PC-3 (cell line): ENCODE results near the gene VSIG1. TPM values are rescaled to one million over a fixed set of nuclear protein-coding genes. Genes with fewer than 3 reads are reported as not detected.

ENCODE experiments used
- ATAC-seq: fragments of 200-7000 bp; cut with Tn5 transposase; 2 replicates; pipeline ENCODE4 v1.9.1; 2020; ENCODE audit warnings: mild to moderate bottlenecking, moderate library complexity
- BruUV-seq: library from RNA; stranded (reverse); fragments of 400-500 nt; replicated peaks from 2 replicates; lab custom pipeline; 2021; lab: Mats Ljungman, UMichigan
- CTCF ChIA-PET: fragments of 300-600 bp; sonication (Branson Sonifier 250); formaldehyde crosslinking; loops from one replicate; lab custom pipeline; 2022; ENCODE audit warnings: antibody characterized with exemption; lab: Charles Lee
- POLR2A ChIA-PET: fragments of 300-600 bp; sonication (Branson Sonifier 250); formaldehyde crosslinking; loops from one replicate; lab custom pipeline; 2022; ENCODE audit warnings: antibody characterized with exemption; ENCODE audit not compliant: unreplicated experiment; lab: Charles Lee
- DNase-seq: peaks from one replicate; pipeline ENCODE4 v3.0.0-alpha.2; 2015
- H2AFZ ChIP-seq: fragments of 300-600 bp; sonication (generic); 2 replicates; pipeline ENCODE4 v1.6.0; 2016; ENCODE audit warnings: antibody characterized with exemption, low read length
- H3F3A ChIP-seq: fragments of 300-600 bp; sonication (generic); one replicate; pipeline ENCODE4 v1.6.0; 2017; ENCODE audit warnings: antibody characterized with exemption, low read length, control low read depth, mild to moderate bottlenecking; ENCODE audit not compliant: unreplicated experiment
- H3K27ac ChIP-seq: fragments of 300-600 bp; sonication (generic); 2 replicates; pipeline ENCODE4 v1.5.1; 2016; ENCODE audit warnings: mild to moderate bottlenecking, low read length
- H3K27me3 ChIP-seq: fragments of 300-600 bp; sonication (generic); 2 replicates; pipeline ENCODE4 v1.6.1; 2016; ENCODE audit warnings: low read length, mixed read lengths
- H3K36me3 ChIP-seq: fragments of 300-600 bp; sonication (generic); 2 replicates; pipeline ENCODE4 v1.6.1; 2016; ENCODE audit warnings: low read depth, mixed run types, low read length, mixed read lengths
- H3K4me1 ChIP-seq: fragments of 300-600 bp; sonication (generic); 2 replicates; pipeline ENCODE4 v1.5.1; 2016; ENCODE audit warnings: low read length; ENCODE audit not compliant: insufficient read depth
- H3K4me2 ChIP-seq: fragments of 300-600 bp; sonication (generic); 2 replicates; pipeline ENCODE4 v1.6.0; 2016; ENCODE audit warnings: low read length
- H3K4me3 ChIP-seq: fragments of 300-600 bp; sonication (generic); 2 replicates; pipeline ENCODE4 v1.5.1; 2016; ENCODE audit warnings: mild to moderate bottlenecking, low read length, mixed read lengths
- H3K79me2 ChIP-seq: fragments of 300-600 bp; sonication (generic); 2 replicates; pipeline ENCODE4 v1.6.1; 2017; ENCODE audit warnings: low read length, mixed read lengths
- H3K9ac ChIP-seq: fragments of 300-600 bp; sonication (generic); 2 replicates; pipeline ENCODE4 v1.6.0; 2016; ENCODE audit warnings: mild to moderate bottlenecking, low read length
- H3K9me2 ChIP-seq: fragments of 300-600 bp; sonication (generic); replicated peaks from 2 replicates; pipeline ENCODE4 v1.6.1; 2016; ENCODE audit warnings: mixed run types, low read length, mixed read lengths
- H3K9me3 ChIP-seq: fragments of 300-600 bp; sonication (generic); 2 replicates; pipeline ENCODE4 v1.6.1; 2016; ENCODE audit warnings: low read length, mixed read lengths
- H4K20me1 ChIP-seq: fragments of 300-600 bp; sonication (generic); 2 replicates; pipeline ENCODE4 v1.6.1; 2016; ENCODE audit warnings: low read length, mixed read lengths
- EZH2 ChIP-seq: fragments of 300-600 bp; sonication (generic); IDR thresholded peaks from one replicate; pipeline ENCODE4 v1.6.1; 2017; ENCODE audit warnings: antibody characterized with exemption, mild to moderate bottlenecking, low read length; ENCODE audit not compliant: unreplicated experiment
- EZH2phosphoT487 ChIP-seq: fragments of 300-600 bp; sonication (generic); IDR thresholded peaks from 2 replicates; pipeline ENCODE4 v1.6.1; 2018; ENCODE audit warnings: mild to moderate bottlenecking, antibody characterized with exemption, low read length, borderline replicate concordance
- intact Hi-C: fragments of 100-400 bp; cut with micrococcal nuclease; formaldehyde crosslinking; loops from 2 replicates; pipeline ENCODE4 v1.9.0; 2023
- total RNA-seq: library from RNA; depleted of rRNA; stranded (reverse); fragments of >200 nt; gene quantifications from 2 replicates; pipeline ENCODE4 v1.2.3, GENCODE V29; 2014
- TF ChIP-seq, protein P1 (sequence below): fragments of 300-600 bp; sonication (generic); conservative IDR thresholded peaks from 2 replicates; pipeline ENCODE4 v1.5.1; 2017; ENCODE audit warnings: antibody characterized with exemption, low read depth, mild to moderate bottlenecking, low read length

Gene VSIG1
- total RNA-seq, 1 experiment from 2014 or later, result 0.84 TPM

GRCh38 chrX:108091264-108091877 is 46.5 kb downstream of the VSIG1 start, which contains the start of the genes ATG4A and PSMD10:
Gene ATG4A, plus strand, starts transcription at chrX:108091778. Its CDS starts 49 bp downstream, at chrX:108091827.
Gene PSMD10, minus strand, starts transcription at chrX:108091542. Its CDS starts 22 bp downstream, at chrX:108091520.
- Histone ChIP-seq H3K4me1 (0 out of 2 replicates have a peak, but pooled peaks cover 8% of the 10 kb centered on the region), H3K4me2 (peak within 1 kb of the TSS; percentile 84), H3K4me3 (peak within 1 kb of the TSS; percentile 87), H4K20me1 (no peaks in the 10 kb centered on the region), H3K27me3 (no peaks in the 10 kb centered on the region), H3K27ac (peak within 1 kb of the TSS; percentile 60), H3K9ac (peak within 1 kb of the TSS; percentile 84), H3K9me3 (no peaks in the 10 kb centered on the region), H3K36me3 (peaks cover 10% of the 10 kb centered on the region; the same call in 1 of the 2 replicates), H3K9me2 (no peaks in the 10 kb centered on the region), H3F3A (no peaks in the 10 kb centered on the region), H2AFZ (peak within 1 kb of the TSS; percentile 90), H3K79me2 (peaks cover 61% of the 10 kb centered on the region)
- ChIA-PET CTCF (interaction anchor here (1.3 kb wide), 1 partner anchor 48 kb away, joined by 3 read pairs; no protein-coding TSS in a partner anchor), POLR2A (interaction anchor here (0.5 to 1.0 kb wide), 4 partner anchors 8 to 463 kb away, joined by 3 read pairs; partner anchors contain the start of gene PRPS1)
- TF ChIP-seq EZH2 (no peak), EZH2phosphoT487 (no peak)
- TF ChIP-seq, protein P1, sequence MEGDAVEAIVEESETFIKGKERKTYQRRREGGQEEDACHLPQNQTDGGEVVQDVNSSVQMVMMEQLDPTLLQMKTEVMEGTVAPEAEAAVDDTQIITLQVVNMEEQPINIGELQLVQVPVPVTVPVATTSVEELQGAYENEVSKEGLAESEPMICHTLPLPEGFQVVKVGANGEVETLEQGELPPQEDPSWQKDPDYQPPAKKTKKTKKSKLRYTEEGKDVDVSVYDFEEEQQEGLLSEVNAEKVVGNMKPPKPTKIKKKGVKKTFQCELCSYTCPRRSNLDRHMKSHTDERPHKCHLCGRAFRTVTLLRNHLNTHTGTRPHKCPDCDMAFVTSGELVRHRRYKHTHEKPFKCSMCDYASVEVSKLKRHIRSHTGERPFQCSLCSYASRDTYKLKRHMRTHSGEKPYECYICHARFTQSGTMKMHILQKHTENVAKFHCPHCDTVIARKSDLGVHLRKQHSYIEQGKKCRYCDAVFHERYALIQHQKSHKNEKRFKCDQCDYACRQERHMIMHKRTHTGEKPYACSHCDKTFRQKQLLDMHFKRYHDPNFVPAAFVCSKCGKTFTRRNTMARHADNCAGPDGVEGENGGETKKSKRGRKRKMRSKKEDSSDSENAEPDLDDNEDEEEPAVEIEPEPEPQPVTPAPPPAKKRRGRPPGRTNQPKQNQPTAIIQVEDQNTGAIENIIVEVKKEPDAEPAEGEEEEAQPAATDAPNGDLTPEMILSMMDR, result no peak
- intact Hi-C loops, result loop anchor here (2.0 to 5.0 kb wide), 2 partner anchors 47 to 974 kb away; partner anchors contain the start of gene RBM41
- BruUV-seq, result no TSS peak
- DNase-seq (peak; percentile 96), ATAC-seq (peak; percentile 90)

- DNase-seq (peak; percentile 21), ATAC-seq (peak; percentile 45)
- ChIA-PET CTCF (interaction anchor here (0.6 to 1.3 kb wide), 2 partner anchors 47 to 359 kb away, joined by 3 read pairs; no protein-coding TSS in a partner anchor), POLR2A (interaction anchor here (0.5 to 1.0 kb wide), 2 partner anchors 8 to 464 kb away, joined by 3 read pairs; partner anchors contain the start of gene PRPS1)
- Histone ChIP-seq H3K79me2 (peaks cover 64% of the 10 kb centered on the region), H4K20me1 (no peaks in the 10 kb centered on the region), H3K4me2 (peak overlapping the region; percentile 84), H3K27me3 (no peaks in the 10 kb centered on the region), H3K4me3 (peak overlapping the region; percentile 87), H3K9me3 (no peaks in the 10 kb centered on the region), H3F3A (no peaks in the 10 kb centered on the region), H3K9ac (peak overlapping the region; percentile 50), H3K4me1 (peaks cover 10% of the 10 kb centered on the region; the same call in 1 of the 2 replicates), H3K9me2 (no peaks in the 10 kb centered on the region), H3K36me3 (peaks cover 7% of the 10 kb centered on the region; the same call in 1 of the 2 replicates), H3K27ac (no peak overlapping the region), H2AFZ (peak overlapping the region; percentile 90)
- TSS peak; percentile 76 for BruUV-seq
- intact Hi-C loops, result loop anchor here (2.0 to 5.0 kb wide), 2 partner anchors 47 to 975 kb away; partner anchors contain the start of gene RBM41
- TF ChIP-seq EZH2phosphoT487, result no peak
- no peak for TF ChIP-seq EZH2
- TF ChIP-seq, protein P1, result no peak
Observed at GRCh38 chrX:108091878-108092291, 47.0 kb downstream of the VSIG1 start.
